Stomach (tissue), 4 donors: ENCODE measurements around the gene MRPL40.

Experiments used
- POLR2A ChIP-seq, 4 donors: fragments of 450-650 bp; IDR thresholded peaks; one replicate each; pipeline ENCODE4 v1.6.1; 2016; ENCODE audit warnings: antibody characterized with exemption in 4 of 4, control low read depth in 2 of 4, mild to moderate bottlenecking in 1 of 4, moderate library complexity in 1 of 4
- TF ChIP-seq, protein P1 (sequence below), 7 experiments: fragments of 450-650 bp in 4 of 7; fragments of 200-600 bp in 3 of 7; sonication (generic) in 3 of 7; IDR thresholded peaks; one replicate each; pipeline ENCODE4 v1.5.1; 2016 to 2019; ENCODE audit warnings: antibody characterized with exemption in 7 of 7, control low read depth in 2 of 7, mild to moderate bottlenecking in 1 of 7

DNA sequence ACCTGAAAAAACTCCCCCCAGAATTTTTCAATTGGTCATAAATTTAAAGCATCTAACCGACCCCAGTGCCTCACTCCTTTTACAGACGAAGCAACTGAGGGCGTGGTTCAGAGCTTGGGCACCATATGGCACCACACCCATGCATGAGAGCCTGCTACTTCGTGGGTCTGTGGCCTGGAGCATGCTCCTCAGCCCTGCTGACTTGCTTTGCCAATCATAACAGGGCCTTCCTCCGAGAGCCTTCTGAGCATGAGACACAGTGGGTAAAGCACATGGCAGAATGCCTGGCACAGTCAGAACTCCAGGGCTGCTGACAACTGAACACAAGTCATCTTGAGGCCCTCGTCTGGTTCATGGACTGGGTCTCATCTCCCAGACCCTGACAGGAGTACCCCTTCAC is 34.1 kb upstream of the MRPL40 start:
- TF ChIP-seq, protein P1, sequence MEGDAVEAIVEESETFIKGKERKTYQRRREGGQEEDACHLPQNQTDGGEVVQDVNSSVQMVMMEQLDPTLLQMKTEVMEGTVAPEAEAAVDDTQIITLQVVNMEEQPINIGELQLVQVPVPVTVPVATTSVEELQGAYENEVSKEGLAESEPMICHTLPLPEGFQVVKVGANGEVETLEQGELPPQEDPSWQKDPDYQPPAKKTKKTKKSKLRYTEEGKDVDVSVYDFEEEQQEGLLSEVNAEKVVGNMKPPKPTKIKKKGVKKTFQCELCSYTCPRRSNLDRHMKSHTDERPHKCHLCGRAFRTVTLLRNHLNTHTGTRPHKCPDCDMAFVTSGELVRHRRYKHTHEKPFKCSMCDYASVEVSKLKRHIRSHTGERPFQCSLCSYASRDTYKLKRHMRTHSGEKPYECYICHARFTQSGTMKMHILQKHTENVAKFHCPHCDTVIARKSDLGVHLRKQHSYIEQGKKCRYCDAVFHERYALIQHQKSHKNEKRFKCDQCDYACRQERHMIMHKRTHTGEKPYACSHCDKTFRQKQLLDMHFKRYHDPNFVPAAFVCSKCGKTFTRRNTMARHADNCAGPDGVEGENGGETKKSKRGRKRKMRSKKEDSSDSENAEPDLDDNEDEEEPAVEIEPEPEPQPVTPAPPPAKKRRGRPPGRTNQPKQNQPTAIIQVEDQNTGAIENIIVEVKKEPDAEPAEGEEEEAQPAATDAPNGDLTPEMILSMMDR (IDR thresholded peaks at IDR 0.05) = no peak
- no peak for TF ChIP-seq POLR2A (IDR thresholded peaks at IDR 0.05)
